ENCODE measurements around the gene NLRC5.

NLRC5 gene

GRCh38 chr16:57027067-57027466, 37.7 kb downstream of the NLRC5 start:
- DNase-seq (ENCODE audit: low read depth): no peak

- no peak for DNase-seq (ENCODE audit: low read depth)
These were observed 38.7 kb downstream of the NLRC5 start for GRCh38 chr16:57028086-57028485.

GRCh38 chr16:57029161-57030160, 40.1 kb downstream of the NLRC5 start:
- no peak for DNase-seq (ENCODE audit: low read depth)

- no peak for DNase-seq (ENCODE audit: low read depth)
These were observed 41.1 kb downstream of the NLRC5 start for GRCh38 chr16:57030346-57030902.

- no peak for DNase-seq (ENCODE audit: low read depth)
These were observed 41.8 kb downstream of the NLRC5 start for GRCh38 chr16:57031156-57031555.

- DNase-seq (ENCODE audit: low read depth): no peak
These were observed 43.0 kb downstream of the NLRC5 start for GRCh38 chr16:57032346-57032745.

- no peak for DNase-seq (ENCODE audit: low read depth)
These were observed 43.6 kb downstream of the NLRC5 start for GRCh38 chr16:57032931-57033330.

- no peak for DNase-seq (ENCODE audit: low read depth)
These were observed 47.0 kb downstream of the NLRC5 start for GRCh38 chr16:57036315-57036714.

GRCh38 chr16:57036945-57037344, 47.6 kb downstream of the NLRC5 start:
- DNase-seq (ENCODE audit: low read depth): no peak

- no peak for DNase-seq (ENCODE audit: low read depth)
These were observed 48.8 kb downstream of the NLRC5 start for GRCh38 chr16:57038166-57038565.

GRCh38 chr16:57039148-57039812, 49.9 kb downstream of the NLRC5 start:
- DNase-seq (ENCODE audit: low read depth): no peak

- DNase-seq (ENCODE audit: low read depth): no peak
These were observed 52.1 kb downstream of the NLRC5 start for GRCh38 chr16:57041182-57042156.

- DNase-seq (ENCODE audit: low read depth): no peak
These were observed 53.1 kb downstream of the NLRC5 start for GRCh38 chr16:57042157-57043111.

GRCh38 chr16:57043248-57043647, 53.9 kb downstream of the NLRC5 start:
- no peak for DNase-seq (ENCODE audit: low read depth)

- no peak for DNase-seq (ENCODE audit: low read depth)
These were observed 55.8 kb downstream of the NLRC5 start for GRCh38 chr16:57044931-57045693.

- DNase-seq (ENCODE audit: low read depth): no peak
These were observed 56.5 kb downstream of the NLRC5 start for GRCh38 chr16:57045694-57046381.

GRCh38 chr16:57048095-57048494, 58.7 kb downstream of the NLRC5 start:
- no peak for DNase-seq (ENCODE audit: low read depth)

- no peak for DNase-seq (ENCODE audit: low read depth)
These were observed 60.3 kb downstream of the NLRC5 start for GRCh38 chr16:57049678-57050077.

- no peak for DNase-seq (ENCODE audit: low read depth)
These were observed 62.4 kb downstream of the NLRC5 start for GRCh38 chr16:57051696-57052228.

Data from GM04504 (cell line).